ENCODE results near the gene LRRC4B. TPM values are rescaled to one million over a fixed set of nuclear protein-coding genes. Genes with fewer than 3 reads are reported as not detected.
"Not testable (repeated sequence)": the region's sequence is repeated elsewhere in the genome, so short reads cannot be mapped to it uniquely, and the experiment has no call there.

LRRC4B gene
- under 0.01 TPM in 1 of 2 replicates, not detected in the other for total RNA-seq

GRCh38 chr19:50567882-50568727 lies at the start of gene LRRC4B:
Gene LRRC4B, minus strand, starts transcription at chr19:50568435. Its CDS starts 19,597 bp downstream, at chr19:50548838.
- no peak within 1 kb of the TSS for H3K4me3 ChIP-seq (ENCODE audit: low read depth, low read length)
- no peak for TF ChIP-seq CTCF (IDR thresholded peaks at IDR 0.05; ENCODE audit: insufficient read depth, low read depth, low read length)
- no peak for DNase-seq (ENCODE audit: low read depth)

GRCh38 chr19:50612504-50613404 lies 44.5 kb upstream of the LRRC4B start:
- not testable (repeated sequence) for H3K4me3 ChIP-seq (ENCODE audit: low read depth, low read length); DNase-seq (ENCODE audit: low read depth)

GRCh38 chr19:50607874-50608785 lies 39.9 kb upstream of the LRRC4B start:
- DNase-seq (ENCODE audit: low read depth): peak; percentile 59

GRCh38 chr19:50607388-50607787 lies 39.2 kb upstream of the LRRC4B start:
- no peak overlapping the region for H3K4me3 ChIP-seq (ENCODE audit: low read depth, low read length)
- TF ChIP-seq CTCF (IDR thresholded peaks at IDR 0.05; ENCODE audit: insufficient read depth, low read depth, low read length): no peak
- no peak for DNase-seq (ENCODE audit: low read depth)

More at GRCh38 chr19:50607874-50608785, 39.9 kb upstream of the LRRC4B start:
- TF ChIP-seq CTCF (IDR thresholded peaks at IDR 0.05; ENCODE audit: insufficient read depth, low read depth, low read length): peak; percentile 29
- H3K4me3 ChIP-seq (ENCODE audit: low read depth, low read length): no peak overlapping the region

- DNase-seq (ENCODE audit: low read depth); H3K4me3 ChIP-seq (ENCODE audit: low read depth, low read length): not testable (repeated sequence)
These were observed 38.0 kb upstream of the LRRC4B start for GRCh38 chr19:50606059-50606836.

- H3K4me3 ChIP-seq (ENCODE audit: low read depth, low read length); DNase-seq (ENCODE audit: low read depth): not testable (repeated sequence)
These were observed 36.2 kb upstream of the LRRC4B start for GRCh38 chr19:50604264-50605073.

- H3K4me3 ChIP-seq (ENCODE audit: low read depth, low read length): no peak overlapping the region
- DNase-seq (ENCODE audit: low read depth): no peak
- no peak for TF ChIP-seq CTCF (IDR thresholded peaks at IDR 0.05; ENCODE audit: insufficient read depth, low read depth, low read length)
These were observed 34.7 kb upstream of the LRRC4B start for GRCh38 chr19:50602935-50603334.

All from fibroblast of villous mesenchyme (primary cell).